Activated B cell treated with CpG ODN at 0.5 μM for 24 hours (primary cell): ENCODE measurements around the gene CNTNAP2. TPM values are rescaled to one million over a fixed set of nuclear protein-coding genes. Genes with fewer than 3 reads are reported as not detected.

Experiments
- ATAC-seq: fragments of 200-7000 bp; cut with Tn5 transposase; one replicate; pipeline ENCODE4 v1.10.0; 2021; ENCODE audit warnings: low read depth, mild to moderate bottlenecking, moderate library complexity
- CTCF ChIA-PET: fragments of 350-600 bp; sonication (Branson Sonifier 250); formaldehyde crosslinking; loops from one replicate; lab custom pipeline; 2021; ENCODE audit warnings: antibody characterized with exemption; lab: Charles Lee
- POLR2A ChIA-PET: fragments of 350-600 bp; sonication (Branson Sonifier 250); formaldehyde crosslinking; loops from one replicate; lab custom pipeline; 2021; ENCODE audit warnings: antibody characterized with exemption; lab: Charles Lee
- DNase-seq: peaks from one replicate; pipeline ENCODE4 v3.0.0; 2022
- H3K27ac Mint-ChIP-seq: one replicate; pipeline ENCODE4 v1.8.0; 2020; ENCODE audit warnings: mixed read lengths
- H3K27me3 Mint-ChIP-seq: one replicate; pipeline ENCODE4 v1.8.0; 2021; ENCODE audit warnings: mixed read lengths
- H3K36me3 Mint-ChIP-seq: one replicate; pipeline ENCODE4 v1.8.0; 2021; ENCODE audit warnings: low read depth, mixed read lengths
- H3K4me1 Mint-ChIP-seq: one replicate; pipeline ENCODE4 v1.8.0; 2021; ENCODE audit warnings: mixed read lengths
- H3K4me3 Mint-ChIP-seq: one replicate; pipeline ENCODE4 v1.8.0; 2020; ENCODE audit warnings: mild to moderate bottlenecking, mixed read lengths
- H3K9me3 Mint-ChIP-seq: one replicate; pipeline ENCODE4 v1.8.0; 2020; ENCODE audit warnings: mixed read lengths
- intact Hi-C: fragments of 100-400 bp; cut with micrococcal nuclease; formaldehyde crosslinking; loops from one replicate; pipeline ENCODE4 v1.15.1; 2024
- total RNA-seq: library from RNA; stranded (reverse); gene quantifications from 2 replicates; pipeline ENCODE4 v1.2.3, GENCODE V29; 2022
- TF ChIP-seq, protein P1 (sequence below): fragments of 200-600 bp; IDR thresholded peaks from one replicate; pipeline ENCODE4 v1.8.0; 2022; ENCODE audit warnings: antibody characterized with exemption, mild to moderate bottlenecking

Gene CNTNAP2
- total RNA-seq, 1 donor from 2014 or later = 0.84 TPM

- H3K4me1 Mint-ChIP-seq = no peaks in the 10 kb centered on the region
- H3K9me3 Mint-ChIP-seq = no peaks in the 10 kb centered on the region
- CTCF ChIA-PET = no interaction called here
- H3K27me3 Mint-ChIP-seq = no peaks in the 10 kb centered on the region
- H3K36me3 Mint-ChIP-seq = no peaks in the 10 kb centered on the region
- intact Hi-C loops = no loop called here
- DNase-seq = no peak
- no peak for ATAC-seq
- no peak overlapping the region for H3K4me3 Mint-ChIP-seq
- TF ChIP-seq, protein P1, sequence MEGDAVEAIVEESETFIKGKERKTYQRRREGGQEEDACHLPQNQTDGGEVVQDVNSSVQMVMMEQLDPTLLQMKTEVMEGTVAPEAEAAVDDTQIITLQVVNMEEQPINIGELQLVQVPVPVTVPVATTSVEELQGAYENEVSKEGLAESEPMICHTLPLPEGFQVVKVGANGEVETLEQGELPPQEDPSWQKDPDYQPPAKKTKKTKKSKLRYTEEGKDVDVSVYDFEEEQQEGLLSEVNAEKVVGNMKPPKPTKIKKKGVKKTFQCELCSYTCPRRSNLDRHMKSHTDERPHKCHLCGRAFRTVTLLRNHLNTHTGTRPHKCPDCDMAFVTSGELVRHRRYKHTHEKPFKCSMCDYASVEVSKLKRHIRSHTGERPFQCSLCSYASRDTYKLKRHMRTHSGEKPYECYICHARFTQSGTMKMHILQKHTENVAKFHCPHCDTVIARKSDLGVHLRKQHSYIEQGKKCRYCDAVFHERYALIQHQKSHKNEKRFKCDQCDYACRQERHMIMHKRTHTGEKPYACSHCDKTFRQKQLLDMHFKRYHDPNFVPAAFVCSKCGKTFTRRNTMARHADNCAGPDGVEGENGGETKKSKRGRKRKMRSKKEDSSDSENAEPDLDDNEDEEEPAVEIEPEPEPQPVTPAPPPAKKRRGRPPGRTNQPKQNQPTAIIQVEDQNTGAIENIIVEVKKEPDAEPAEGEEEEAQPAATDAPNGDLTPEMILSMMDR = no peak
- POLR2A ChIA-PET = interaction anchor here (0.6 kb wide), 1 partner anchor 545 kb away, joined by 3 read pairs; no protein-coding TSS in a partner anchor
- no peak overlapping the region for H3K27ac Mint-ChIP-seq
These were observed 1799.2 kb downstream of the CNTNAP2 start for GRCh38 chr7:147915781-147916180.

DNA sequence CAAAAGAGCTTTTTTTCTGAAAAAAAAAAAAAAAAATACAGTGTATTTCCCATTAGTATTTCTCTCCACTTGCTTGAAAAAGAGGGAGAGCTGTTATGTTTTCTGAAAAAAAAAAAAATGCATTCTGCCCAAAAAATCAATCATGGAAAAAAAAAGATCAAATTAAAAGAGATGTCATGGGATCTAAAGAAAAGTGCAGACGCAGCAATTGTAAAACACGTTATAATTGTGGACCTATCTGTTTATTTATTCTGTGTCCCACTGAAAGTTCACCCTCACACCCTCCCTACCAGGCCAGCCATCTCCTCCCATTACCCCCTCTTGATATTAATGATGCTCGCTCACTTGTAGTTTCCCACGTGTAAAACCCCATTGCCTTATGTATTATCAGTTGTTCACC, 1800.0 kb downstream of the CNTNAP2 start:
- DNase-seq = no peak
- Mint-ChIP-seq H3K9me3 (no peaks in the 10 kb centered on the region), H3K36me3 (no peaks in the 10 kb centered on the region), H3K27me3 (no peaks in the 10 kb centered on the region), H3K27ac (no peak overlapping the region), H3K4me3 (no peak overlapping the region), H3K4me1 (no peaks in the 10 kb centered on the region)
- ChIA-PET POLR2A (interaction anchor here (0.6 kb wide), 1 partner anchor 544 kb away, joined by 3 read pairs; no protein-coding TSS in a partner anchor), CTCF (no interaction called here)
- intact Hi-C loops = no loop called here
- TF ChIP-seq, protein P1 = no peak
- ATAC-seq = no peak

DNA sequence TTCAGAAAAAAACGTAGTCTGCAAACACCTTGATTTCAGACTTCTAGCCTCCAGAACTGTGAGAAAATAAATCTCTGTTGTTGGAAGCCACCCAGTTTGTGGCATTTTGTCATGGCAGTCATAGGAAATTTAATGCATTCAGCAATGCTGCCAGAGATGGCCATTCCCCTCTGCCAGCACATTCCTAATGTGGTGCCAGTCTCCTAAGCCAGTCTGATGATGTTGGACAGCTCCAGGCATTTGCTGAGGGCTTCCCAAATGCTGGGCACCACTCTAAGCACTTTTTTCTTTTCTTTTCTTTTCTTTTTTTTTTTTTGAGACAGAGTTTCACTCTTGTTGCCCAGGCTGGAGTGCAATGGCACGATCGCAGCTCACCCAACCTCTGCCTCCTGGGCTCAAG, 1807.2 kb downstream of the CNTNAP2 start:
- ATAC-seq = no peak
- H3K36me3 Mint-ChIP-seq = no peaks in the 10 kb centered on the region
- no peak overlapping the region for H3K27ac Mint-ChIP-seq

DNA sequence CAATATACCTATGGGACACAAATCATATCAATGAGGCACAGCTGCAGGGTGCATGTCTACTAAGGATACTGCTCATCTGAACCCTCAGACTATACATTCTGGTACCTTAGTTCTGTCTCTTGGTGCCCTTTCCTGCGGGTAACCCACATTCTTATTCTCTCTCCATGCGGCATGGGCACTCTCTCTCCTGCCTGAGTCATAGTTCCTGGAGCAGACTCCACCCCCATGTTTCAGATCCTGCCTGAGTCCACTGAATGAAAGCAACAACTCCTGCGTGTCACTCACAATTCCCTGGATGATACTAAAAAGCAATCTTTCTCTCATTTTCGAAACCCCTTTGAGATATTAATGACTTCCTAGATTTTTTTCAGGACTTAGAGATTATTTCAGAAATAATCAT, 1820.8 kb downstream of the CNTNAP2 start:
- ATAC-seq = no peak
- Mint-ChIP-seq H3K36me3 (no peaks in the 10 kb centered on the region), H3K27me3 (no peaks in the 10 kb centered on the region), H3K27ac (no peak overlapping the region), H3K9me3 (peaks cover 4% of the 10 kb centered on the region), H3K4me3 (no peak overlapping the region), H3K4me1 (no peaks in the 10 kb centered on the region)
- DNase-seq = no peak
- TF ChIP-seq, protein P1 = no peak
- POLR2A ChIA-PET = no interaction called here
- intact Hi-C loops = no loop called here
- CTCF ChIA-PET = no interaction called here

More for the DNA sequence above, 1807.2 kb downstream of the CNTNAP2 start:
- peaks cover 3% of the 10 kb centered on the region for H3K9me3 Mint-ChIP-seq
- TF ChIP-seq, protein P1 = no peak
- no peak overlapping the region for H3K4me3 Mint-ChIP-seq
- no peaks in the 10 kb centered on the region for H3K4me1 Mint-ChIP-seq
- DNase-seq = no peak
- no peaks in the 10 kb centered on the region for H3K27me3 Mint-ChIP-seq
- intact Hi-C loops = no loop called here
- POLR2A ChIA-PET = no interaction called here
- CTCF ChIA-PET = no interaction called here

- TF ChIP-seq, protein P1 = no peak
- intact Hi-C loops = no loop called here
- CTCF ChIA-PET = no interaction called here
- POLR2A ChIA-PET = no interaction called here
- DNase-seq (no peak), ATAC-seq (no peak)
- no peaks in the 10 kb centered on the region for H3K9me3 Mint-ChIP-seq
- H3K4me3 Mint-ChIP-seq = no peak overlapping the region
- no peaks in the 10 kb centered on the region for H3K4me1 Mint-ChIP-seq
- H3K27me3 Mint-ChIP-seq = no peaks in the 10 kb centered on the region
- no peaks in the 10 kb centered on the region for H3K36me3 Mint-ChIP-seq
- H3K27ac Mint-ChIP-seq = no peak overlapping the region
These were observed 1824.8 kb downstream of the CNTNAP2 start for GRCh38 chr7:147941381-147941780.
